GM12892 (cell line): Measurements from ENCODE around the gene ADGRL1.

Experiments used
- POLR2A ChIP-seq: IDR thresholded peaks from 2 replicates; pipeline ENCODE4 v1.6.1; 2011; ENCODE audit warnings: low read depth, low read length, control low read depth
- TAF1 ChIP-seq: IDR thresholded peaks from 2 replicates; pipeline ENCODE4 v1.6.1; 2011; ENCODE audit warnings: low read depth, mild to moderate bottlenecking, control low read depth, low read length, borderline replicate concordance

GRCh38 chr19:14150041-14150769, 55.8 kb downstream of the ADGRL1 start:
- TF ChIP-seq TAF1: no peak
- no peak for TF ChIP-seq POLR2A
